Ascending aorta (tissue), 2 donors: ENCODE data around the gene WBP4. TPM values are rescaled to one million over a fixed set of nuclear protein-coding genes. Genes with fewer than 3 reads are reported as not detected.

Experiments used
- DNase-seq, 2 donors: peaks; one replicate each; pipeline ENCODE4 v3.0.0-alpha.2; 2019; ENCODE audit warnings: low spot score in 2 of 2
- H3K27ac ChIP-seq, 2 donors: fragments of 200-600 bp; sonication (generic); one replicate each; pipeline ENCODE4 v1.5.1; 2016 to 2017; ENCODE audit warnings: mild to moderate bottlenecking in 1 of 2
- H3K27me3 ChIP-seq: fragments of 200-600 bp; sonication (generic); one replicate; pipeline ENCODE4 v1.5.1; 2017
- H3K36me3 ChIP-seq, 2 donors: fragments of 200-600 bp; sonication (generic); one replicate each; pipeline ENCODE4 v1.5.1; 2016
- H3K4me1 ChIP-seq, 2 donors: fragments of 200-600 bp; sonication (generic); one replicate each; pipeline ENCODE4 v1.5.1; 2016 to 2017; ENCODE audit warnings: mild to moderate bottlenecking in 1 of 2
- H3K4me3 ChIP-seq, 2 donors: fragments of 200-600 bp; sonication (generic); one replicate each; pipeline ENCODE4 v1.5.1; 2016 to 2017; ENCODE audit warnings: mild to moderate bottlenecking in 1 of 2
- H3K9me3 ChIP-seq, 2 donors: fragments of 200-600 bp; sonication (generic); one replicate each; pipeline ENCODE4 v1.5.1; 2016
- CTCF ChIP-seq, 3 experiments: fragments of 200-600 bp in 2 of 3; fragments of 450-650 bp in 1 of 3; sonication (generic) in 2 of 3; IDR thresholded peaks; one replicate each; pipeline ENCODE4 v1.5.1; 2016 to 2019; ENCODE audit warnings: antibody characterized with exemption in 3 of 3, mild to moderate bottlenecking in 1 of 3, moderate library complexity in 1 of 3
- intact Hi-C: fragments of 100-400 bp; cut with DNase I; formaldehyde crosslinking; loops from one replicate; pipeline ENCODE4 v1.15.1; 2023
- total RNA-seq: library from RNA; depleted of rRNA; stranded (reverse); fragments of >200 nt; gene quantifications from one replicate; pipeline ENCODE4 v1.1.0, GENCODE V29; 2016

Gene WBP4
- total RNA-seq, 1 donor from 2014 or later = 0.96 TPM

DNA sequence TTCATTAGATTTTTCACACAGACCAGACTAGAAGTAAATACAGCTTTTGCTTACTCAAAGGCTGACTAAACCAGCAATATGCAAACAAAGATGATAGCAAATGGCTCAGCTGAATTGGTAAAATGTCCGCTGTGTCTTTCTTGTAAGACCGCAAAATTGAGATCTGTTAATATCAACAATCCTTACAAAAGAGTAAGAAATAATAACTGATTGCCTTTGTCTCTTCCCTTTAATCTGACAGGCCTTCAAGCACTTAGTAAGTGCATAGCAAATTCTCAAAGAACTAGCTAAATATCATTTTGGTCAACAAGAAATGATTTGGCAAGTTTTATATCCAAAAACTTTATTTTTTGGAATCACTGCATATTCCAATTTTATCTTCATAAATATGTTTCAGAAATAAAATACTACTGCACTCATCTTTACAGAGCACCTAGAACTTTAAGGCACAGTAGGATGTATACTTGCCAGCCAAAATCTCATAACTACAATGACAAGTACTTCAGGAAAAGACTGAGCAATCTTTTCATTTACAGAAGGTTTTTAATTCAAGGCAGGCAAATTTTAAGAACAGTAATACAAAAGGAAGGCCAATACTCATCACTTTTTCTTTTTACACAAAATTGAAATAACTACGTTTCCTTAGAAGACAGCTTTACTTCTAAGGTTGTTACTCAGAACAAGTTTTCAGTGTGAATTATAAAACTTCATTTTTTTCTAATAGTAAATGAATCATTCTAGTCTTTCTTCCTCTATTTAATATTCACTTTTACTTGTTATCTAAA lies 43.3 kb upstream of the WBP4 start:
- Histone ChIP-seq H3K36me3 (no peaks in the 10 kb centered on the region), H3K27ac (peak overlapping the region; percentile 9 to 55), H3K27me3 (no peaks in the 10 kb centered on the region), H3K4me1 (peaks cover 3 to 4% of the 10 kb centered on the region in 2 donors), H3K9me3 (no peaks in the 10 kb centered on the region), H3K4me3 (peak overlapping the region; percentile 22 to 26)
- no peak for DNase-seq
- TF ChIP-seq CTCF (IDR thresholded peaks at IDR 0.05) = no peak
- intact Hi-C loops = no loop called here

DNA sequence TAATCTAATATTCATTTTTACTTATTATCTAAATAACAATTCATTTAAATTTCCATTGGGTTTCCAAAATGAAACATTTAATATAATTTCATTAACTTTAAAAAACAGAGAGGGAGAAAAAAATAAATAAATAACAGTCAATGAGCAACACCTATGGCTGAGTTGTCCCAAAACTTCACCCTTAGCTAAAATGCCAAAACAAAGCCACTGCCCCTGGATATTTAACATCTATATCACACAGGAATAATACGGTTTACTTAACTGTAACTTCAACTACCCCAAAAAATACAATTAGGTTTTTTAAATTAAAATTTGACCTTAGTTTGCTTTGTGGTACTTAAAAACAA lies 42.7 kb upstream of the WBP4 start:
- peak overlapping the region; percentile 9 to 55 for H3K27ac ChIP-seq
- intact Hi-C loops = no loop called here
- H3K36me3 ChIP-seq = no peaks in the 10 kb centered on the region
- no peak for TF ChIP-seq CTCF (IDR thresholded peaks at IDR 0.05)
- H3K9me3 ChIP-seq = no peaks in the 10 kb centered on the region
- peaks cover 3 to 4% of the 10 kb centered on the region in 2 donors for H3K4me1 ChIP-seq
- DNase-seq = no peak
- H3K4me3 ChIP-seq = peak overlapping the region; percentile 22 to 26
- no peaks in the 10 kb centered on the region for H3K27me3 ChIP-seq

DNA sequence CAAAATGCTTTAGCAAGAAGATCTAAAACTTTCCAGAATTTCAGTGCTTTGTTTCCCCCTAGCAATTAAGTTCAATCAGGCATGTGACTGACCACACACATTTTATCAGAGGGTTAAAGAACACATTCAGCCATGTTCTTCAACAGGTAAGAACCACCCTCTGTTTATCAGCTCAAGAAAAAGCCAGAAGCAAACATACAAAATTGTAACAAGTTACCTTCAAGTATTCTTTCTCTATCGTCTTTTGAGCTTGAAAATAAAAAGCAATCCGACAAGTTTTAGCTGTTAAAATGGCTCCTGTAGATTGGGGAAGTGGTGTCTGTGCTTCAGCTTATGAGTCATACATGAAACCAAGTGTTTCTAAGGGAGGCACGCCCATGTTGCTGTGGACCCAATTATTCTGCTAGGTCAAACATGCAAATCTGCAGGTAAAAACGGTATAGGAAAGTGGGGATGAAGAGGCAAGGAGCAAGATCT lies 42.3 kb upstream of the WBP4 start, which contains the start of gene ELF1:
Gene ELF1, minus strand, starts transcription at position 306 of the 477 bp plus-strand sequence. CDS start 37,262 bp downstream, outside the sequence.
- peaks cover 3 to 4% of the 10 kb centered on the region in 2 donors for H3K4me1 ChIP-seq
- no peaks in the 10 kb centered on the region for H3K27me3 ChIP-seq
- no peaks in the 10 kb centered on the region for H3K9me3 ChIP-seq
- no peaks in the 10 kb centered on the region for H3K36me3 ChIP-seq
- intact Hi-C loops = no loop called here
- no peak for TF ChIP-seq CTCF (IDR thresholded peaks at IDR 0.05)
- peak within 1 kb of the TSS; percentile 22 to 26 for H3K4me3 ChIP-seq
- peak within 1 kb of the TSS; percentile 9 to 55 for H3K27ac ChIP-seq
- DNase-seq = peak; percentile 14 to 69

DNA sequence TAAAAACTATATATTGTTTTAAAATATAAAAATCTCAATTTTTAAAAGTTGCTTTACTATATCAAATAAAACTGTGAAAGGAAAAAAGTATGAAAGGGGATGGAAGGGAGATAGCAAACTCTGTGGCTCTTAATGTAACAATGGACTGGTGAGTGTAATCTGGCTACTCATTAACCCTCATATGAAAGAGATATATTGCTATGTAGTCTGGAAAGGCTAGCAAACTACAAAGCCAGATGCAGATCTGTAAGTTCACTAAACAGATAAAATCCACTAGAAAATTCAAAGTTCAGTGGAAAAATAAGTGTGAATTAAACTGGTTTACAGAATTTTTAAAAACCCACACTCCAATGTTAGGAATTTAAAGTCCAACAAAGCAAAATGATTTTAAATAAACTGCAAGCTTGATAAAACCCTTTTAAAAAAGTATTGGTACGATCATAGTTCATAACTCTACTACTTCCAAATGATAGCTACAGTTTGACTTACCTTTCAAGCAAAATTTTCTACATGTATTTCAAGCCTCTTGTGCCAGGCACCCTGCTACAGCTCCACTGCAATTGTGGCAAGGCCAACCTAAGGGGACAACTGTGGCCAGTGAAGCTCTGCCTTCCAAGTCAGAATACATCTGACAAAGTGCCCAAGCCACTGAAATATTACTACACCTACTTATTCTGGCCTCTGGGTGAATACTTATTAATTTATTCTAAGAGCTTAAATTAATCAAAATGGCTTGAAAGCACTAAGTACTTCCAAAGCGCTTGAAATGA lies 41.5 kb upstream of the WBP4 start:
- Histone ChIP-seq H3K27me3 (no peaks in the 10 kb centered on the region), H3K27ac (peak overlapping the region in 1 of 2 donors; percentile 5), H3K4me3 (no peak overlapping the region), H3K4me1 (peaks cover 3 to 4% of the 10 kb centered on the region in 2 donors), H3K9me3 (no peaks in the 10 kb centered on the region), H3K36me3 (no peaks in the 10 kb centered on the region)
- TF ChIP-seq CTCF (IDR thresholded peaks at IDR 0.05) = no peak
- DNase-seq = no peak
- intact Hi-C loops = no loop called here

DNA sequence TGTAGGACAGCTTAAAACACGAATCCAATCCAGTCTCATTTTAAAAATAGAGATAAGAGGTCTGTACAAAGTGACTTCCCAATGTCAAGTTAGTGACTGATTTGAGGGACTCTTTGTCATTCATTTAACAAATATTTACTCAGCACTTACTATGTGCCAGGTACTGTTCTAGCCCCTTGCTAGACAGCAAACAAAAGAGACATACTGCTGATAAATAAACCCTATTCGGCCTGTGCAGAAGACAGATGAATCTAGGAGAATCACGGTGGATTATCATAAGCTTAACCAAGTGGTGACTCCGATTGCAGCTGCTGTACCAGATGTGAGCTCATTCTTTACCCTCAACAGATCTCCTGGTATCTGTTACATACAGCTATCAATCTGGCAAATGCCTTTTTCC lies 35.8 kb upstream of the WBP4 start:
- intact Hi-C loops = no loop called here
- Histone ChIP-seq H3K36me3 (no peaks in the 10 kb centered on the region), H3K9me3 (no peaks in the 10 kb centered on the region), H3K27me3 (no peaks in the 10 kb centered on the region), H3K4me1 (no peaks in the 10 kb centered on the region), H3K27ac (no peak overlapping the region), H3K4me3 (no peak overlapping the region)
- no peak for TF ChIP-seq CTCF (IDR thresholded peaks at IDR 0.05)
- no peak for DNase-seq
